GM06990 (cell line): ENCODE measurements around the gene LCN1.
"Not testable (repeated sequence)": the region's sequence is repeated elsewhere in the genome, so short reads cannot be mapped to it uniquely, and the experiment has no call there.

Source experiments
- DNase-seq: peaks from one replicate; pipeline ENCODE4 v3.0.0-alpha.2; 2011; ENCODE audit not compliant: insufficient read length; ENCODE audit errors: extremely low read depth
- H3K27me3 ChIP-seq: replicated peaks from 2 replicates; pipeline ENCODE4 v1.6.0; 2011; ENCODE audit warnings: low read length; ENCODE audit not compliant: control insufficient read depth, insufficient read depth
- H3K36me3 ChIP-seq: 2 replicates; pipeline ENCODE4 v1.5.1; 2011; ENCODE audit warnings: low read length; ENCODE audit not compliant: control insufficient read depth, insufficient read depth
- H3K4me3 ChIP-seq: replicated peaks from 2 replicates; pipeline ENCODE4 v1.5.1; 2011; ENCODE audit warnings: low read depth, mild to moderate bottlenecking, control low read depth, low read length
- TF ChIP-seq, protein P1 (sequence below): IDR thresholded peaks from 2 replicates; pipeline ENCODE4 v1.5.1; 2011; ENCODE audit warnings: low read length, control low read depth, mild to moderate bottlenecking, inconsistent platforms; ENCODE audit not compliant: insufficient read depth, poor library complexity, severe bottlenecking

LCN1 gene

DNA sequence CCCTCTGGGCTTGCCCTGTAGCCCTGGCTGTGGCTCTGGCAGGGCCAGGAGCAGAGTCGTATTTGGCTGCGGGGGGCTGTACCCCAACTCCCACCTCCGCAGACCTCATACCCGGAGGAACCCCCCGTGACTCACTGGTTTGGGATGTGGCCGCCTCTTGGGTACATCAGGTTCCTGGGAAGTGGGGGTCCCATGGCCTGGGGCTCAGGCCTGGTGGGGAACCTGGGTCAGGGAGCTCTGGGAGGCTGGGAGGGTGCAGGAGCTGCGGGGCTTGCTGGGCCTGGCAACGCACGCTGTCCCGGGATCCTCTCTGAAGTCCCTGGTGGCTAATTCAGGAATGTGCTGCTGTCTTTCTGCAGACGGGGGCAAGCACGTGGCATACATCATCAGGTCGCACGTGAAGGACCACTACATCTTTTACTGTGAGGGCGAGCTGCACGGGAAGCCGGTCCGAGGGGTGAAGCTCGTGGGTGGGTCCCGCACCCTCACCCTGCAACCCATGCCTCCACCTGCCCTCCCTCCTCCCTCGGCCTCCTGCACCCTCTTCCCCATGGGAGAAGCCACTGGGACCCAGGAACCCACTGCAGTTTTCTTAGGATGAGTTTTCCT is 2.4 kb downstream of the LCN1 start:
- H3K27me3 ChIP-seq, result no peaks in the 10 kb centered on the region; the same call in 1 of the 2 replicates
- TF ChIP-seq, protein P1, sequence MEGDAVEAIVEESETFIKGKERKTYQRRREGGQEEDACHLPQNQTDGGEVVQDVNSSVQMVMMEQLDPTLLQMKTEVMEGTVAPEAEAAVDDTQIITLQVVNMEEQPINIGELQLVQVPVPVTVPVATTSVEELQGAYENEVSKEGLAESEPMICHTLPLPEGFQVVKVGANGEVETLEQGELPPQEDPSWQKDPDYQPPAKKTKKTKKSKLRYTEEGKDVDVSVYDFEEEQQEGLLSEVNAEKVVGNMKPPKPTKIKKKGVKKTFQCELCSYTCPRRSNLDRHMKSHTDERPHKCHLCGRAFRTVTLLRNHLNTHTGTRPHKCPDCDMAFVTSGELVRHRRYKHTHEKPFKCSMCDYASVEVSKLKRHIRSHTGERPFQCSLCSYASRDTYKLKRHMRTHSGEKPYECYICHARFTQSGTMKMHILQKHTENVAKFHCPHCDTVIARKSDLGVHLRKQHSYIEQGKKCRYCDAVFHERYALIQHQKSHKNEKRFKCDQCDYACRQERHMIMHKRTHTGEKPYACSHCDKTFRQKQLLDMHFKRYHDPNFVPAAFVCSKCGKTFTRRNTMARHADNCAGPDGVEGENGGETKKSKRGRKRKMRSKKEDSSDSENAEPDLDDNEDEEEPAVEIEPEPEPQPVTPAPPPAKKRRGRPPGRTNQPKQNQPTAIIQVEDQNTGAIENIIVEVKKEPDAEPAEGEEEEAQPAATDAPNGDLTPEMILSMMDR, result no peak
- H3K4me3 ChIP-seq, result no peak overlapping the region
- no peaks in the 10 kb centered on the region for H3K36me3 ChIP-seq
- no peak for DNase-seq

DNA sequence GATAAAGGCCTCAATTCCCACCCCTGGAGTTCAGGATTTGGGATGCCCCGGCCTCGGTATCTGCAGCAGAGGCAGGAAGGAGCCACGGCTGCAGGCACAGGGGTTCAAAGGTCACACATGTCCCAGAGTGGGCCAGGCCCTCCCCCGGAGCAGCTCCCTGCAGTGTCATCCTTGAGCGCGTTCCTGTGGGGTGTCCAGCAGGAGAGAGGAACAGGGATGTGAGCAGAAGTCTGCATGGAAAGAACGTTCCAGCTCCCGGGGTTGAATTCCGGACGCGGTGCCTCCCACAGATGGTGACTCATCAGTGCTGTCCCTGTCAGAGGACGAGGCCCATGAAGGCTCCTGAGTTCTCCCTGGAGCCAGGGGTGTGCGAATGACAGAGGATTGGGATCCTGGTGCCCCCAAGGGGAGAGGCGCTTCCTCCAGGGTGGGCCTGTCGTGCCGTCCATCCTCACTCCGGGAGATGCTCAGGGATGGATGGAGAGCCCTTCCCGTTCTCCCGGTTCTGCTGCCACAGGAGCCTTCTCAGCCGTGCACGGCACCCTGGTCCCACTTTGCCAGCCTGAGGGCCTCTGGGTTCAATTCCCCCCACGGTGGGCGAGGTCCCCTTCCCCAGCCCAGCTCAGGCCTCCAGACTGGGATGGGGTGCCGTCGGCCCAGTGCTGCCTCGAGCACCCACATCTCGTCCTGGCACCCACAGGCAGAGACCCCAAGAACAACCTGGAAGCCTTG is 3.1 kb downstream of the LCN1 start:
- no peak for DNase-seq
- no peaks in the 10 kb centered on the region; the same call in 1 of the 2 replicates for H3K27me3 ChIP-seq
- no peaks in the 10 kb centered on the region for H3K36me3 ChIP-seq
- TF ChIP-seq, protein P1, result no peak
- H3K4me3 ChIP-seq, result no peak overlapping the region

DNA sequence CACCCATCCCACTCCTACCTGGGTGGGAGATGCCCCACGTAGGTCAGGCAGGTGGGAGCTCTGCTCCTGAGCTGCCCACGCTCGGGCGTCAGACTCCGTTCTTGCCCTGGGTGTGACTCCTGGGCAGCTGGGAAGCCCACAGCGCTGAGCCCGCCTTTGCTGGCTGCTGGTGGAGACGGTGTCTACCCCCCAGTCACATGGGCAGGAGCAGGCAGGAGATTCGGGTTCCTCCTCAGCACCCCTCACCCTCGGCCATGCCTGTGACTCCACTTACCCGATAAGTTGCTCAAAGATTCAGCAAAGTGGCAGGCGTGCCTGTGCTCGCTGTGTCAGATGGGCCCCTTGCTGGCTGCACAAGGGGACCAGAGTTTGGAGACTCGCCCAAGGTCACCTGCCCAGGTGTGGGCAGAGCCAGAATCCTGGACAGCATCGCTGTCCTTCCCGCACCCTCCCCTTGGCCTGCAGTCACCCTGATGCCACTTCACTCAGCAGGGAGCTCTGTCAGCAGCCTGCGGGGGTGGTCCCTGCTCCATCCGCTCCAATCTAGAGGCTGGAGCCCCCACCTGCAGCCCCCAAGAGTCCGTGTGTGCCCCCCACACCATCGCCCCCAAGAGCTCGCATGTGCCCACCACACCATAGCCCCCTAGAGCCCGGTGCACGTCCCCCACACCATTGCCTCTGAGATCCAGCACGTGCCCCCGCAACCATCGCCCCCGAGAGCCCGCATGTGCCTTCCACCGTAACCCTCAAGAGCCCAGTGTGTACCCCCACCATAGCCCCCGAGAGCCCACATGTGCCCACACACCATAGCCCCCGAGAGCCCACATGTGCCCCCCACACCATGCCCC is 4.2 kb downstream of the LCN1 start:
- no peak for DNase-seq
- no peaks in the 10 kb centered on the region for H3K27me3 ChIP-seq
- no peaks in the 10 kb centered on the region for H3K36me3 ChIP-seq
- no peak overlapping the region for H3K4me3 ChIP-seq
- TF ChIP-seq, protein P1, result no peak

DNA sequence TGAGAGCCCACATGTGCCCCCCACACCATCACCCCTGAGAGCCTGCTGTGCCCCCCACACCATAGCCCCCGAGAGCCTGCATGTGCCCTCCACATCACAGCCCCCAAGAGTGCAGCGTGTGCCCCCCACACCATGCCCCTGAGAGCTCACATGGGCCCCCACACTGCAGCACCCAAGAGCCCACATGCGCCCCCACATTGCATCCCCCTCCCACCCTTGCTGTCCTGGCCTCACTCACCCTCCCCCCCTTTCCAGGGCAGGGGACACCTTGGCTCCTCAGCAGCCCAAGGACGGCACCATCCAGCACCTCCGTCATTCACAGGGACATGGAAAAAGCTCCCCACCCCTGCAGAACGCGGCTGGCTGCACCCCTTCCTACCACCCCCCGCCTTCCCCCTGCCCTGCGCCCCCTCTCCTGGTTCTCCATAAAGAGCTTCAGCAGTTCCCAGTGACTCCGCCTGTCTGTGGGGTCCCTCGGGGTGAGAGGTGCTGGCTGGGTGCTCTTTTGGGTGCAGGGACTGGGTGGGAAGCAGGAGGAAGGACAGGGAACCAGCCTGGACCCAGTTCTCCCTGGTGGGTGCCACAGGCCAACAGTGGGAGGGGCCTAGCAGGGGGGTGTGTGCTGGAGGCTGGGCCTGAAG is 5.0 kb downstream of the LCN1 start:
- Histone ChIP-seq H3K4me3 (no peak overlapping the region), H3K36me3 (no peaks in the 10 kb centered on the region), H3K27me3 (no peaks in the 10 kb centered on the region)
- DNase-seq, result no peak
- TF ChIP-seq, protein P1, result no peak

DNA sequence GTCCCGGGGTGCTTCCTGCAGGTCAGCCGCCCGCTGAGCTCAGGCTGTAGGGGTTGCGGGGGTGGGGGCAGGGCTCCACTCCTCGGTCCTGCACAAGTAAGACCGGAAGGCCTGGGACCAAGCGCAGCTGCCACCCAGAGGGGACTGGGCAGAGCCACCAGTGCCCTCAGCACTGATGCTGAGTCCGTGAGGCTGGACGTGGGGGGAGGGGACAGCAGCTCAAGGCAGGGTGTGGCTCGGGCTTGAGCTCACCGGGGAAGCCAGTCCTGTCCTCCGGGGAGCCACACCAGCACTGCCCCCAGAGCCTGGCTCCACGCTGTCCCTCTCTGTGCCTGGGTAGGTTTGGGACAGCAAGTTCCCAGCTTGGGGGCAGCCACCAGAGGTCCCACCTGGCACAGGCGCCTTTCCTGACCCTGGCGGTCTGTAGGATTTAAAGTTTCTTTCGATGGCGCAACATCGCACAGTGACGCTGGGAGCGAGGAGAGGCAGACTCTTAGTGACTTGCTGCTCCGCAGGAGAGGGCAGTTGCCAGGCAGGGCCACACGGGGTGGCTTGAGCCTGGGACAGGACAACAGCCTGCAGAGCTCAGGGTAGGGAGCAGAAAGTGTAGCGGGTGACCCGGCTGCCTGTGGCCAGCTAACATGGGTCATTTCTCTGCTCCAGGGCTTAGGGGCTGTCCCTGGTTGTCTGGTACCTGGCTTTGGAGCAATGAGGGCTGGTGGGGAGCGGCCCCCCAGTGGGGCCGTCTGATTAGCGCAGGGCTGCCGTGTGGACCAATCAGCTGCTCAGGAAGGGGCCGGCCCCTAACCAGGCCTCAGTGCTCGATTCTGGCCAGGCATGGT is 5.7 kb downstream of the LCN1 start:
- Histone ChIP-seq H3K27me3 (no peaks in the 10 kb centered on the region), H3K36me3 (no peaks in the 10 kb centered on the region), H3K4me3 (no peak overlapping the region)
- TF ChIP-seq, protein P1, result no peak
- no peak for DNase-seq

DNA sequence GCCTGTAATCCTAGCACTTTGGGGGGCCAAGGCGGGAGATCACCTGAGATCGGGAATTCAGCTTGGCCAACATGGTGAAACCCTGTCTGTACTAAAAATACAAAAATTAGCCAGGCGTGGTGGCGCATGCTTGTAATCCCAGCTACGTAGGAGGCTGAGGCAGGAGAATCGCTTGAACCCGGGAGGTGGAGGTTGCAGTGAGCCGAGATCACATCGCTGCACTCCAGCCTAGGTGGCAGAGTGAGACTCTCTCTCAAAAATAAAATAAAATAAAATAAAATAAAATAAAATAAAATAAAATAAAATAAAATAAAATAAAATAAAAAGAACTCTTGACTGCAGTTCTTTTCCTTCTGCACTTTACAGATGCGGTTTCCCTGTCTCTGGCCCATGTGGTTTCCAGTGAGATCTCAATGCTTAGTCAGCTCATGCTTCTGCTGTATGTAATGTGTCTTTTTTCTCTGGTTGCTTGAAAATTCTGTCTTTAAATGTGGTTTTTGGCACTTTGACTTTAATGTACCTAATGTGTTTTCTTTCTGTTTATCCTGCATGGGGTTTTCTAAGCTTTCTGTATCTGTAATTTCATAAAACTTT is 7.7 kb downstream of the LCN1 start:
- DNase-seq, H3K27me3 ChIP-seq, H3K4me3 ChIP-seq, H3K36me3 ChIP-seq: not testable (repeated sequence)
